ENCODE data around the gene MYBBP1A.

MYBBP1A gene

DNA sequence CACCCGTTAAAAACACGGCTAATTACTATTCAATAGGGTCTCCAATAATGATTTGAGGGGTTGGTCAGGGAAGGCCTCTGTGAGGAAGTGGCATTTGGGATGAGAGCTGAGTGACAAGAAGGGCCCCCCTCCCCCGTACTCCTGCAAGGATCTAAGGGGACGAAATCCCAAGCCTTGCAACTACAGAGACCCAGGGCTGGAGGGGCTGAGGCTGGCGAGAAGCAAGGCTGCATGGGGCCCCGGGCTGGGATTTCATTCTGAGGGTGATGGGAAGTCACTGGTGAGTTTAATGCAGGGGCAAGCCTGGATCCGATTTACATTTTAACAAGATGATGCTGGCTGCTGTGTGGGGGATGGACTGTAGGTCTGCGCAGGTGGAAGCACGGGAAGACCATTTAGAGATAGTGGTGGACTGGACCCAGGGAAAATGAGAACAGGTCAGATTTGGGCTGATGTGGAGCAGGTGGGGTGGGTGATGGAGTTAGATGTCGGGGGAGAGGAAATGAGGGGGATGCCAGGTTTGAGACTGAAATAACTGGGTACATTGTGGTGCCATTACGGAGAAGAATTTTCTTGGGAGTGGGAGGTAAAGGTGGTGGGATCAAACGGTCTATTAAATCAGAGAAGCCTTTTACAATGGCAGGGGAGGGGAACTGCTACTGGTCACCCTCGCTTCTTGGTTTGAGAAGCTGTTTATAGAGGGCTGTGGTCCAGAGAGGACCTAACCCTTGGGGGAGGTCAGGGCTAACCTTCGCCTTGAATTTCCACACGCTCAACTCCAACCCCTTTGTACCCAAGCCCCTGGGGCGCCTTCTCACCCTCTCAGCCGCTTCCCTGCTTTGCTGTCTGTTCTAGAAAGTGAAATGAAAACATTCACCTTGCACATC, 932 bp upstream of the MYBBP1A start:
- Mint-ChIP-seq H3K9me3 (no peaks in the 10 kb centered on the region), H3K36me3 (ENCODE audit: low read depth) (peaks cover 41% of the 10 kb centered on the region), H3K4me1 (ENCODE audit: low read depth) (peaks cover 31% of the 10 kb centered on the region), H3K27me3 (no peaks in the 10 kb centered on the region), H3K4me3 (peak overlapping the region; percentile 88), H3K27ac (peak overlapping the region; percentile 98)
- intact Hi-C loops (cut with micrococcal nuclease), result no loop called here

- H3K27me3 Mint-ChIP-seq, result no peaks in the 10 kb centered on the region
- no peaks in the 10 kb centered on the region for H3K9me3 Mint-ChIP-seq
- peak overlapping the region; percentile 98 for H3K27ac Mint-ChIP-seq
- H3K4me1 Mint-ChIP-seq (ENCODE audit: low read depth), result peaks cover 31% of the 10 kb centered on the region
- H3K4me3 Mint-ChIP-seq, result peak overlapping the region; percentile 88
- intact Hi-C loops (cut with micrococcal nuclease), result no loop called here
- H3K36me3 Mint-ChIP-seq (ENCODE audit: low read depth), result peaks cover 57% of the 10 kb centered on the region
These were observed 665 bp downstream of the MYBBP1A start for GRCh38 chr17:4554441-4554996.

DNA sequence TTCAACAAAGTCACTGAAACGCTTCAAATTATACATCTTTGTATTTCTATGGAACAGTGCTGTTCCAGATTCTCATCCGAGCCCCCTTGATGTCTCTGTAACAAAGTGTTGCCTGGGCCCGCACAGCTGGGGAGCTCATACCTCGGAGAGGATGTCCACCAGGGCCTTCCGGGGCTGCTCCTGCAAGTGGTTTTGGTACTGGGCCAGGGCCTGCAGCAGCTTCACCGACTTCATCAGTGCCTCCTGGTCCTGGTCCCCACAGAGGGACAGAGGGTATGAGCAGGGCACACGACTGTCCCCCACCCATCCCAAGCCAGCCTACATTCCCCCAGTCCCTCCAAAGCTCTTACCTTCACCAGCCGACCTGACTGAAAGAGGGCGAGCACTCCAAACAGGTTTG, 1.5 kb downstream of the MYBBP1A start:
- H3K4me3 Mint-ChIP-seq, result no peak overlapping the region
- H3K27me3 Mint-ChIP-seq, result no peaks in the 10 kb centered on the region
- peaks cover 31% of the 10 kb centered on the region for H3K4me1 Mint-ChIP-seq (ENCODE audit: low read depth)
- intact Hi-C loops (cut with micrococcal nuclease), result no loop called here
- H3K36me3 Mint-ChIP-seq (ENCODE audit: low read depth), result peaks cover 66% of the 10 kb centered on the region
- no peak overlapping the region for H3K27ac Mint-ChIP-seq
- no peaks in the 10 kb centered on the region for H3K9me3 Mint-ChIP-seq

GRCh38 chr17:4551796-4552525, 3.2 kb downstream of the MYBBP1A start:
- H3K27ac Mint-ChIP-seq, result no peak overlapping the region
- H3K9me3 Mint-ChIP-seq, result no peaks in the 10 kb centered on the region
- no peak overlapping the region for H3K4me3 Mint-ChIP-seq
- peaks cover 31% of the 10 kb centered on the region for H3K4me1 Mint-ChIP-seq (ENCODE audit: low read depth)
- intact Hi-C loops (cut with micrococcal nuclease), result no loop called here
- peaks cover 83% of the 10 kb centered on the region for H3K36me3 Mint-ChIP-seq (ENCODE audit: low read depth)
- no peaks in the 10 kb centered on the region for H3K27me3 Mint-ChIP-seq

DNA sequence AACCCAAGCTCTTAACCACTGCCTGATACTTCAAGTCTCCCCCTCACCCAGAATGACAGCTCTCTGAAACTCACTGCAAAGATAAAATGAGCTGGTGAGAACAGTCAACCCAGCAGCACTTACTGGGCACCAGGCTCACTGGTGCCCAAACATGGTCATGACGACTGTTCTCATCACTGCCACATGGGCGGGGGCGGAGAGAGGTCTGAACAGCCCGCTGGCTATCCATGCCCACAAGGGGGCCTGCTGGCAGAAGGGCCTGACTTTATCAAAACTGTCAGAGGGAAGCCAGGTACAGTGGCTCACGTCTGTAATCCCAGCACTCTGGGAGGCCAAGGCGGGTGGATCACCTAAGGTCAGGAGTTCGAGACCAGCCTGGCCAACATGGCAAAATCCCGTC, 4.0 kb downstream of the MYBBP1A start:
- Mint-ChIP-seq H3K9me3 (no peaks in the 10 kb centered on the region), H3K4me3 (no peak overlapping the region), H3K36me3 (ENCODE audit: low read depth) (peaks cover 91% of the 10 kb centered on the region), H3K27me3 (no peaks in the 10 kb centered on the region), H3K4me1 (ENCODE audit: low read depth) (peaks cover 27% of the 10 kb centered on the region), H3K27ac (no peak overlapping the region)
- intact Hi-C loops (cut with micrococcal nuclease), result no loop called here

- H3K36me3 Mint-ChIP-seq (ENCODE audit: low read depth), result peaks cover 97% of the 10 kb centered on the region
- H3K4me1 Mint-ChIP-seq (ENCODE audit: low read depth), result peaks cover 21% of the 10 kb centered on the region
- no peaks in the 10 kb centered on the region for H3K27me3 Mint-ChIP-seq
- no peak overlapping the region for H3K4me3 Mint-ChIP-seq
- no peaks in the 10 kb centered on the region for H3K9me3 Mint-ChIP-seq
- intact Hi-C loops (cut with micrococcal nuclease), result no loop called here
- no peak overlapping the region for H3K27ac Mint-ChIP-seq
These were observed 4.6 kb downstream of the MYBBP1A start for GRCh38 chr17:4550534-4551039.

- H3K27me3 Mint-ChIP-seq, result no peaks in the 10 kb centered on the region
- no peak overlapping the region for H3K27ac Mint-ChIP-seq
These were observed 5.2 kb downstream of the MYBBP1A start for GRCh38 chr17:4549781-4550533.

DNA sequence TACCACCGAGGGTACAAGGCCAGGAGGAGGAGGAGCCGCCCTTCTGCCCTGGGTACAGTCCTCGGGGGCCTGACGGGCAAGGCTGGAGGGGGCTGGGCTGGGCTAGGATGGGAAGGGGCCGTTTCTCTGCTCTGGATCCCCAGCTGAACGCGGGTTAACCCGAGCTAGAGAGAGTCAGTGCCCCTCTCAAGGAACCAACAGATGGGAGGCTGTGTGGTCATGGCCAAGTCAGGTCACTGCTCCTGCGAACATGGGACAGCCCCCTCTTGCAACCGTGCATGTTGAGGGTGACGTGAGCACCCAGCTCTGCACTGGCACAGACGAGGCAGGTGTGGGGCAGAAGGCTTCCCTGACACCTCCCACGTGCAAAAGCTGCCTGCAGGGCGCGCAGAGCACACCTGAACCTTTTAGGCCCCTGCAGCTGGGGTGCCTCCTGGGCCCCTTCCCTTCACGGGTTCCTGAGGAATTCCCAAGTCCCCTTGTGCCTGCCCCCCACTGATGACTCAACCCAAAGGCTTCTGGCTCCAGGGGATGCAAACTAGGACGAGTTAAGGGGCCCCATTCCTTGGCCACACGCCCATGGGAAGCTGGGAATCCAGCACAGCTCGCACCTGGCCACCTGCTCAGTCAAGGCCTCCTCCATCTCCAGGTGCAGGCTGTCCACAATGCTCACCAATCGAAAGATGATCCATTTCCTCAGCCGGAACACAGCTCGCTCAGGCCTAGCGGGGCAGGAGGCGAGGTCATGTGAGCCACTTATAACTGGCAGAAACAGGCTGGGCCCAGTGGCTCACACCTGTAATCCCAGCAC, 6.3 kb downstream of the MYBBP1A start:
- Mint-ChIP-seq H3K36me3 (ENCODE audit: low read depth) (peaks cover 100% of the 10 kb centered on the region), H3K27me3 (no peaks in the 10 kb centered on the region), H3K4me3 (no peak overlapping the region), H3K9me3 (no peaks in the 10 kb centered on the region), H3K4me1 (ENCODE audit: low read depth) (peaks cover 5% of the 10 kb centered on the region), H3K27ac (no peak overlapping the region)
- intact Hi-C loops (cut with micrococcal nuclease), result no loop called here

More at GRCh38 chr17:4549781-4550533, 5.2 kb downstream of the MYBBP1A start:
- H3K4me3 Mint-ChIP-seq, result no peak overlapping the region
- no peaks in the 10 kb centered on the region for H3K9me3 Mint-ChIP-seq
- H3K36me3 Mint-ChIP-seq (ENCODE audit: low read depth), result peaks cover 97% of the 10 kb centered on the region
- peaks cover 15% of the 10 kb centered on the region for H3K4me1 Mint-ChIP-seq (ENCODE audit: low read depth)
- intact Hi-C loops (cut with micrococcal nuclease), result no loop called here

DNA sequence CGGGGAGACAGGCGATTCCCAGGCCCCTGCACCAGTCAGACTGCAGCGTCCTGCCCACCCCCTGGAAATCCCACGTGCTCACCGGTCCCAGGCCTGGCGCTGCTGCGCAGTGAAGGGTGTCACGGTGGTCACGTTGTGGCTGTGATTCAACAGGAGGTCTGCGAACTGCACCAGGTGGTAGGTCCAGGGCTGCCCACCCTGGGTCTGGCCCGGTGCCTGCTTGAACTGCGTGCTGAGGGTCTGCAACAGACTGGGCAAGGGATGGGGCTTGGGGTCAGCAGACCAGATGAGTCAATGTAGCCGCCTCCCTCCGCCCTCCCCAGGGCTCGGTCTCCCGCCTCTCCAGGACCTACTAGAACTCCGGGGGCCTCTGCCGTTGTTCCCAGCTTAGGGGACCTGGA, 7.1 kb downstream of the MYBBP1A start:
- intact Hi-C loops (cut with micrococcal nuclease), result no loop called here
- no peak overlapping the region for H3K4me3 Mint-ChIP-seq
- H3K27me3 Mint-ChIP-seq, result no peaks in the 10 kb centered on the region
- peaks cover 100% of the 10 kb centered on the region for H3K36me3 Mint-ChIP-seq (ENCODE audit: low read depth)
- no peaks in the 10 kb centered on the region for H3K4me1 Mint-ChIP-seq (ENCODE audit: low read depth)
- H3K9me3 Mint-ChIP-seq, result no peaks in the 10 kb centered on the region
- H3K27ac Mint-ChIP-seq, result no peak overlapping the region

DNA sequence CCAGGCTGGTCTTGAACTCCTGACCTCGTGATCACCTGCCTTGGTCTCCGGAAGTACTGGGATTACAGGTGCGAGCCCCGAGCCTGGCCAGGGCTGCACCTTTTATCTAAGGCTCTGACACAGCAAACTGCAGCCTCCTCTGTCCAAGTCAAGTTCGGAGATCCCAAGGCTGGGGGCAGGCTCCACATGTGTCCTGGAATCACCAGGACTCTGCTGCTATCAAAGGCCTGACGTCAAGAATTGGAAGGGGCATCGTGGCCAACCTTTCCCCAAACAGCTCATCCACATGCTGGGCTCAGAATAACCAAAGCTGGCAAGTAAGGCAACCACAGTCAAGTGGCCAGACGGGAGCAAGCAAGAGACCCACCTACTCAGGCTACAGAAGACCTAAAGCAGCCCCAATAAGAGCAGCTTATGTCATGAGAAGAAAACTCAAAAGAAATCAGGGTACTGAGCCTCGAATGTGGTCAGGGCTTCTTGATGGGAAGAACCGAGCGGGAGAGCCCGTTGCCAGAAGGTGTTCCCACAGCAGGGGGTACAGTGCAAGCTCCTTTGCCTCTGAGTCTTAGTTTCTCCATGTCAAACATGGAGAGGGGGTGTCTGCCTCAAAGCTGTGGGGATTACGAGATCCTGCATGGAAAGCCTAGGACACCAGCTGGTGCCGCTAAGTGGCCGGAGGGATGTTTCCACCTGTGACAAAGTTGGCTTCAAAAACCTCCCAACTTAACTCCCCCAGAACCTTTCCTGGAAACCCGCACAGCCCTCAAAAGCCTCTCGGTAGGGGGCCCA, 7.9 kb downstream of the MYBBP1A start:
- H3K27me3 Mint-ChIP-seq, result no peaks in the 10 kb centered on the region
- no peak overlapping the region for H3K4me3 Mint-ChIP-seq
- H3K4me1 Mint-ChIP-seq (ENCODE audit: low read depth), result no peaks in the 10 kb centered on the region
- intact Hi-C loops (cut with micrococcal nuclease), result no loop called here
- H3K9me3 Mint-ChIP-seq, result no peaks in the 10 kb centered on the region
- no peak overlapping the region for H3K27ac Mint-ChIP-seq
- peaks cover 100% of the 10 kb centered on the region for H3K36me3 Mint-ChIP-seq (ENCODE audit: low read depth)

- intact Hi-C loops (cut with micrococcal nuclease), result no loop called here
- no peaks in the 10 kb centered on the region for H3K9me3 Mint-ChIP-seq
- peaks cover 100% of the 10 kb centered on the region for H3K36me3 Mint-ChIP-seq (ENCODE audit: low read depth)
- no peak overlapping the region for H3K27ac Mint-ChIP-seq
- no peaks in the 10 kb centered on the region for H3K27me3 Mint-ChIP-seq
- no peak overlapping the region for H3K4me3 Mint-ChIP-seq
- no peaks in the 10 kb centered on the region for H3K4me1 Mint-ChIP-seq (ENCODE audit: low read depth)
These were observed 9.8 kb downstream of the MYBBP1A start for GRCh38 chr17:4545217-4545951.

- Mint-ChIP-seq H3K36me3 (ENCODE audit: low read depth) (peaks cover 100% of the 10 kb centered on the region), H3K4me1 (ENCODE audit: low read depth) (no peaks in the 10 kb centered on the region), H3K4me3 (no peak overlapping the region), H3K9me3 (no peaks in the 10 kb centered on the region), H3K27me3 (no peaks in the 10 kb centered on the region), H3K27ac (no peak overlapping the region)
- intact Hi-C loops (cut with micrococcal nuclease), result no loop called here
These were observed 10.3 kb downstream of the MYBBP1A start for GRCh38 chr17:4544951-4545216.
